ENCODE data around the gene RUNX3.

Gene RUNX3

DNA sequence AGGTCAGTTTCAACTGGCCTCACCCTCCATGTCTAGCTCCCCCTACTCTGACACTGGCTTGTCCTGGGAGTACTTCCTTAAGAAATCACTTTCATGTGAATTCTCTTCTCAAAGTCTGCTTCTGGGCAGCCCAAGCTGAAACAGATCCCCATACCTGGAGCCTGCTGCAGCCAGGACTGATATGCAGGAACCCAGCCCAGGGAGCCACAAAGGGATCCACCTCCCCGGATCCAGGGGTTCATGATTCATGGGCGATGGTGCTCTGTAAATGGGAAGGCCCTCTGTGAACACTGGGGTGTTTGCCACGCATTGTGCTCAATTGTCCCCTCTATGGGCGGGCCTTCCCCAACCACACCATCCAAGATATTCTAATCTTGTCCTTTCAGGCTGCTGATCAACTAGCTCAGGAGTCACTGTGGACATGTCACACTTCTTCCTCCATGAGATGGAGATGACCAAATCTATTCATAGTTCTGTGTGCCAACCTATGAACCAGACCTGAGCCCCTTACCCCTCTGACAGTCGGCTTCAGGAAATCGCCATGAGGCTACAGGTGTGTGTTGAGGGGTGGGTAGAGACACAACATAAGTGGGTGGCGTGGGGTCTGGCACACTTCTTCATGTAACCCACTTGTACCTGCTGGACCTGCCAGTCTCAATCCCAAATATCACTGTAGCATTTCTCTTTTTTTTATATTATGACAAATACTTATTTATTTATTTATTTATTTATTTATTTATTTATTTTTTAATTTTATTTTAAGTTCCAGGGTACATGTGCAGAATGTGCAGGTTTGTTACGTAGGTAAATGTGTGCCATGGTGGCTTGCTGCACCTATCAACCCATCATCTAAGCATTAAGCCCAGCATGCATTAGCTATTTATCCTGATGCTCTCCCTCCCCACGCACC lies 41.8 kb downstream of the RUNX3 start:
- Histone ChIP-seq H3K14ac (ENCODE audit: low read length) (no peak overlapping the region), H2BK5ac (ENCODE audit: low read depth, low read length, poor library complexity) (no peak overlapping the region), H3K23ac (ENCODE audit: low read length) (no peak overlapping the region), H3K27ac (ENCODE audit: low read depth, low read length) (no peak overlapping the region), H4K12ac (ENCODE audit: low read depth, low read length) (no peak overlapping the region), H2BK12ac (ENCODE audit: low read length) (no peak overlapping the region), H2AFZ (ENCODE audit: insufficient read depth, low read length, poor library complexity) (no peak overlapping the region), H3K4me1 (ENCODE audit: control insufficient read depth in 1 of 2, insufficient read depth in 2 of 2, low read length in 2 of 2) (no peaks in the 10 kb centered on the region), H3K79me1 (ENCODE audit: low read length) (no peaks in the 10 kb centered on the region), H3K4me3 (ENCODE audit: low read depth, low read length) (no peak overlapping the region), H2BK120ac (ENCODE audit: insufficient read depth, low read length, poor library complexity) (no peak overlapping the region), H3K18ac (ENCODE audit: low read length) (no peak overlapping the region), H3K9me3 (ENCODE audit: insufficient read depth, low read depth, low read length) (peaks cover 16% of the 10 kb centered on the region), H4K8ac (ENCODE audit: low read depth, low read length) (no peak overlapping the region), H3K4ac (ENCODE audit: low read depth, low read length) (no peak overlapping the region), H2AK5ac (ENCODE audit: low read length) (no peak overlapping the region), H4K91ac (ENCODE audit: low read depth, low read length) (no peak overlapping the region), H3K27me3 (ENCODE audit: insufficient read depth, low read length) (no peaks in the 10 kb centered on the region), H3K4me2 (ENCODE audit: low read length) (no peak overlapping the region), H3K79me2 (ENCODE audit: control insufficient read depth, insufficient read depth, low read length, poor library complexity) (no peaks in the 10 kb centered on the region), H3K36me3 (ENCODE audit: control insufficient read depth in 1 of 2, insufficient read depth in 2 of 2, low read length in 2 of 2) (no peaks in the 10 kb centered on the region), H3K9ac (ENCODE audit: low read length) (no peak overlapping the region)
- no CpG with 5 or more reads among the region's 9 CpGs for WGBS (ENCODE audit: extremely low coverage, insufficient coverage, insufficient read length)
- DNase-seq, result no peak

DNA sequence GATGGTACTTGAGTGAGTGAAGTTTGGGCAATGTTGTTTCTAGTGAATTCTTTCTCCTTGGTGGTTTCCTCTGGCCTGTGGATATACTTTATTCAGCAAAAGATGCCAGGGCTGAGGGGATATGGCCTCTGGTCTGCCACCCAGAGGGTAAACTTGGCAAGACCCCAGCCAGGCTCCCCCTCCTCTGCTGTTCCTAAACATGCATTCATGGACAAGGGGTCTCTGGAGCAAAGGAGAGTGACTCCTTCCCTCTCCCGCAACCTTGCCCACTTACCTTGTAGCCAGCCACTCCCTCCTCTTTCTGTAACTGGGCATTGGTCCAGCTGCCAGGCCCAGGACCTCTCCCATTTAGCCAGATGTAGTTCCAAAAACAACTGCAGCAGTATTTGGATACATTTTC lies 43.8 kb downstream of the RUNX3 start:
- Histone ChIP-seq H2BK5ac (ENCODE audit: low read depth, low read length, poor library complexity) (no peak overlapping the region), H4K8ac (ENCODE audit: low read depth, low read length) (no peak overlapping the region), H3K4me3 (ENCODE audit: low read depth, low read length) (no peak overlapping the region), H3K4me2 (ENCODE audit: low read length) (no peak overlapping the region), H3K79me2 (ENCODE audit: control insufficient read depth, insufficient read depth, low read length, poor library complexity) (no peaks in the 10 kb centered on the region), H3K27ac (ENCODE audit: low read depth, low read length) (no peak overlapping the region), H3K4ac (ENCODE audit: low read depth, low read length) (no peak overlapping the region), H2AK5ac (ENCODE audit: low read length) (no peak overlapping the region), H4K91ac (ENCODE audit: low read depth, low read length) (no peak overlapping the region), H3K9ac (ENCODE audit: low read length) (no peak overlapping the region), H3K79me1 (ENCODE audit: low read length) (no peaks in the 10 kb centered on the region), H3K14ac (ENCODE audit: low read length) (no peak overlapping the region), H3K9me3 (ENCODE audit: insufficient read depth, low read depth, low read length) (peaks cover 8% of the 10 kb centered on the region), H2BK120ac (ENCODE audit: insufficient read depth, low read length, poor library complexity) (no peak overlapping the region), H4K12ac (ENCODE audit: low read depth, low read length) (no peak overlapping the region), H3K36me3 (ENCODE audit: control insufficient read depth in 1 of 2, insufficient read depth in 2 of 2, low read length in 2 of 2) (no peaks in the 10 kb centered on the region), H3K18ac (ENCODE audit: low read length) (no peak overlapping the region), H2BK12ac (ENCODE audit: low read length) (no peak overlapping the region), H3K23ac (ENCODE audit: low read length) (no peak overlapping the region), H3K27me3 (ENCODE audit: insufficient read depth, low read length) (no peaks in the 10 kb centered on the region), H3K4me1 (ENCODE audit: control insufficient read depth in 1 of 2, insufficient read depth in 2 of 2, low read length in 2 of 2) (no peaks in the 10 kb centered on the region), H2AFZ (ENCODE audit: insufficient read depth, low read length, poor library complexity) (no peak overlapping the region)
- WGBS (ENCODE audit: extremely low coverage, insufficient coverage, insufficient read length), result no CpG with 5 or more reads among the region's 1 CpG
- DNase-seq, result no peak

DNA sequence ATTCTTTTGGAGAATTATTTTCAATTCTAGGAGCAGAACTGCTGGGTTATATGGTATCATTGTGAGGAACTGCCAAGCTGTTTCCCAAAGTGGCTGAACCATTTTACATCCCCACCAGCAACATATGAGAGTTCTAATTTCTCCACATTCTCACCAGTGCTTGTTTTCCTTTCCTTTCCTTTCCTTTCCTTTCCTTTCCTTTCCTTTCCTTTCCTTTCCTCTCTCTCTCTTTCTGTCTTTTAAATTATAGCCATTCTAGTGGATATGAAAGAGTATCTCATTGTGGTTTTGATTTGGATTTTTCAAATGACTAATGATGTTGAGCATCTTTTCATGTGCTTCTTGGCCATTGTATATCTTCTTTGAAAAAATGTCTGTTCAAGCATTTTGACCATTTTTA lies 45.3 kb downstream of the RUNX3 start:
- H2AK5ac ChIP-seq (ENCODE audit: low read length), result no peak overlapping the region

DNA sequence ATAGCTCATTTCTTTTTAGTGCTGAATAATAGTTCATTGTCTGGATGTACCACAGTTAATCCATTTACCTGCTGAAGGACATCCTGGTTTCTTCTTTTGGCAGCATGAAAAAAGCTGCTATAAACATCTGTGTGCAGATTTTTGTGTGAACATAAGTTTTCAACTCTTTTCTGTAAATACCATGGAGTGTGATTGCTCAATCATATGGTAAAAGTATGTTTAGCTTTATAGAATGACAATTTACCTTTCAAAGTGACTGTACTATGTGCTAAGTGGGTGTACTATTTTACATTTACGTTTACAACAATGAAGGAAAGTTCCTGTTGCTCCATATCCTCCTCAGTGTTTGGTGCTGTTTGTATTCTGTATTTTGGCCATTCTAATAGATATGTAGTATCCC lies 49.0 kb downstream of the RUNX3 start:
- Histone ChIP-seq H3K9ac (ENCODE audit: low read length) (no peak overlapping the region), H2BK120ac (ENCODE audit: insufficient read depth, low read length, poor library complexity) (no peak overlapping the region), H2AK5ac (ENCODE audit: low read length) (no peak overlapping the region), H4K8ac (ENCODE audit: low read depth, low read length) (no peak overlapping the region), H3K23ac (ENCODE audit: low read length) (no peak overlapping the region), H2BK12ac (ENCODE audit: low read length) (no peak overlapping the region), H3K18ac (ENCODE audit: low read length) (no peak overlapping the region), H3K14ac (ENCODE audit: low read length) (no peak overlapping the region), H3K4ac (ENCODE audit: low read depth, low read length) (no peak overlapping the region), H2AFZ (ENCODE audit: insufficient read depth, low read length, poor library complexity) (no peak overlapping the region), H3K27me3 (ENCODE audit: insufficient read depth, low read length) (no peaks in the 10 kb centered on the region), H2BK5ac (ENCODE audit: low read depth, low read length, poor library complexity) (no peak overlapping the region), H3K4me2 (ENCODE audit: low read length) (no peak overlapping the region), H3K4me1 (ENCODE audit: control insufficient read depth in 1 of 2, insufficient read depth in 2 of 2, low read length in 2 of 2) (peaks cover 0 to 7% of the 10 kb centered on the region in 2 experiments), H3K36me3 (ENCODE audit: control insufficient read depth in 1 of 2, insufficient read depth in 2 of 2, low read length in 2 of 2) (no peaks in the 10 kb centered on the region), H3K79me1 (ENCODE audit: low read length) (no peaks in the 10 kb centered on the region), H4K12ac (ENCODE audit: low read depth, low read length) (no peak overlapping the region), H4K91ac (ENCODE audit: low read depth, low read length) (no peak overlapping the region), H3K9me3 (ENCODE audit: insufficient read depth, low read depth, low read length) (no peaks in the 10 kb centered on the region), H3K79me2 (ENCODE audit: control insufficient read depth, insufficient read depth, low read length, poor library complexity) (no peaks in the 10 kb centered on the region), H3K27ac (ENCODE audit: low read depth, low read length) (no peak overlapping the region), H3K4me3 (ENCODE audit: low read depth, low read length) (no peak overlapping the region)
- DNase-seq, result no peak
- no CpG with 5 or more reads among the region's 1 CpG for WGBS (ENCODE audit: extremely low coverage, insufficient coverage, insufficient read length)

More for the DNA sequence above, 45.3 kb downstream of the RUNX3 start:
- peaks cover 3% of the 10 kb centered on the region for H3K9me3 ChIP-seq (ENCODE audit: insufficient read depth, low read depth, low read length)
- no peak overlapping the region for H2BK12ac ChIP-seq (ENCODE audit: low read length)
- H2BK5ac ChIP-seq (ENCODE audit: low read depth, low read length, poor library complexity), result no peak overlapping the region
- no peak overlapping the region for H3K9ac ChIP-seq (ENCODE audit: low read length)
- H3K23ac ChIP-seq (ENCODE audit: low read length), result no peak overlapping the region
- H3K79me2 ChIP-seq (ENCODE audit: control insufficient read depth, insufficient read depth, low read length, poor library complexity), result no peaks in the 10 kb centered on the region
- no peak overlapping the region for H3K4me3 ChIP-seq (ENCODE audit: low read depth, low read length)
- H3K4ac ChIP-seq (ENCODE audit: low read depth, low read length), result no peak overlapping the region
- no peak overlapping the region for H2BK120ac ChIP-seq (ENCODE audit: insufficient read depth, low read length, poor library complexity)
- no peaks in the 10 kb centered on the region for H3K36me3 ChIP-seq (ENCODE audit: control insufficient read depth in 1 of 2, insufficient read depth in 2 of 2, low read length in 2 of 2)
- H3K14ac ChIP-seq (ENCODE audit: low read length), result no peak overlapping the region
- H3K4me1 ChIP-seq (ENCODE audit: control insufficient read depth in 1 of 2, insufficient read depth in 2 of 2, low read length in 2 of 2), result no peaks in the 10 kb centered on the region
- DNase-seq, result no peak
- H3K18ac ChIP-seq (ENCODE audit: low read length), result no peak overlapping the region
- H3K79me1 ChIP-seq (ENCODE audit: low read length), result no peaks in the 10 kb centered on the region
- no peak overlapping the region for H3K4me2 ChIP-seq (ENCODE audit: low read length)
- H3K27me3 ChIP-seq (ENCODE audit: insufficient read depth, low read length), result no peaks in the 10 kb centered on the region
- no peak overlapping the region for H4K12ac ChIP-seq (ENCODE audit: low read depth, low read length)
- no peak overlapping the region for H4K91ac ChIP-seq (ENCODE audit: low read depth, low read length)
- no peak overlapping the region for H4K8ac ChIP-seq (ENCODE audit: low read depth, low read length)
- H3K27ac ChIP-seq (ENCODE audit: low read depth, low read length), result no peak overlapping the region
- no peak overlapping the region for H2AFZ ChIP-seq (ENCODE audit: insufficient read depth, low read length, poor library complexity)

All from trophoblast cell (in vitro differentiated cells and primary cell).